GM19043 (cell line): ENCODE measurements around the gene MYT1.

Experiments
- ATAC-seq: cut with Tn5 transposase; IDR thresholded peaks from one replicate; pipeline ENCODE4 v1.9.1; 2021; ENCODE audit warnings: low read depth; ENCODE audit not compliant: unreplicated experiment

MYT1 gene

DNA sequence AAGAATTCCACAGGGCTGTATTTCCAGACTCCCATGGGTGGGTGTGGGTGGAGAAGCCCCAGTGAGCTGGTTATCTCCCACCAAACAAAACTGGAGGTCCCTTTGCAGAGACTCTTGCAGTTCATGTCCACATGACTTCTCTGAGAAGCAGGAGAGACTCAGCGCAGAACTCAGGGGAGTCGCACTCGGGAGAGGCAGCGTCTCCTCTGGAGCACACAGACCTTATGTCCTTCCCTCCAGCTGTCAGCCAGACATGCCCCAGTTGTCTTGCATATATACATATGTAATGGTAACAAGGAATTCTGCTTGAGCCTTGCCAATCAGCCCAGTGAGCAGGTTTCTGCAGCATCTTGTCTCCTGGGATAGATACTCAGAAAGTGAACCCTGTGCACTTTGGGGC, 23.8 kb downstream of the MYT1 start:
- ATAC-seq = no peak

- no peak for ATAC-seq
These were observed 24.7 kb downstream of the MYT1 start for GRCh38 chr20:64188682-64189529.

DNA sequence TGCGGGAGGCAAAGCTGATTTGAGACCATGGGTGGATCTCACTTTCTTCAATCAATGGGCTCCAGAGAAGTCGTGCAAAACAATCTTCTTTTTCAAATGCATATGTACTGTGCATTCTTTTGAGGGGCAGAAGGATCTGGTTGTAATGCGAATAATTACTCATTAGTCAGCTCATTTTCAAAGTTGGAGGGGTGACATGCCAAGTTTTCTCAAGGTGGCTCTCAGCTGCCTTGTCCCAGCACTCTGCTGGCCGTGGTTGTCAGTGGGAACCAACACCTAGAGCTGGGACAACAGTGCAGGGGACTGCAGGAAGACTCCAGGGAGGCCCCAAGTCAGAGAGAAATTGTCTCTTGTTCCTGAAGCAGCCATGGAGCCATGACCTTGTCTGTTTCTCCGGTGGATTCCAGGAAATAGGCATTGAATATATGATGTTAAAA, 25.3 kb downstream of the MYT1 start:
- no peak for ATAC-seq

GRCh38 chr20:64189986-64190385, 25.7 kb downstream of the MYT1 start:
- ATAC-seq = no peak

DNA sequence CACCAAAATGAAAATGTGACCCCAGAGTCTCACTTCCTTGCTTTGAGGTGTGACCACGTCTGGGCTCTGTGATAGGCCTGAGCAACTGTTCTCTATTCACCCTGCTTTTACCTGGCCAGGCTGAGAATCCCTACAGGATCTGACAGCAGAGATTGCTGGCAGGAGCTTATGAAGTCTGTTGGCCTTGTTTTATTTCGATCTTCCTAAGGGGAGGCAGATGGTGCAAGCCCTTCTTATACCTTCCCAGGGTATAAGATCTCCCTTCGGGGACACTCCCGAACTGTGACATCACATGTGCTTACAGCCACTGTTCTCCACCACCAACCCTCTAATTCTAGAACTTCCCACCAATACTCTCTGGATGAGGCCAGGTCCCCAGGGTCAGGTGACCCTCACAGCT, 26.8 kb downstream of the MYT1 start:
- no peak for ATAC-seq

DNA sequence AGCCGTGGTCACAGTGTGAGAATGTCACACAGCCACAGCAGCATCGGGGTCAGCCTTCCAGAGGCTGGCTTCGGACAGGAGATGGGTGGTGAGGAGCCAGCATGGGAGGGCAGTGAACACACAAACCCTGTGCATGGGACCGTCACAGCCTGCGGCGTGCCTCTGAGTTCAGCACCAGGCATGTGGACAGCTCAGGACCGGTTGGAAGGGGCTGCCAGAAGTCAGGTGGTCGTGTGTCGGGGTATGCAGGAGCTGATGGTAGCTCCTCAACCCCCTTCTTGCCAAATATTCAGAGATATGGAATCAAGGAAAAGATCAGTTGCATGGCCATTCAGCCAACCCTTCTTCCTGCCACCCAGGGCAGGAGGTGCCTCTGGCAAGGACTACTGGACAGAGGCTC, 28.2 kb downstream of the MYT1 start:
- no peak for ATAC-seq

DNA sequence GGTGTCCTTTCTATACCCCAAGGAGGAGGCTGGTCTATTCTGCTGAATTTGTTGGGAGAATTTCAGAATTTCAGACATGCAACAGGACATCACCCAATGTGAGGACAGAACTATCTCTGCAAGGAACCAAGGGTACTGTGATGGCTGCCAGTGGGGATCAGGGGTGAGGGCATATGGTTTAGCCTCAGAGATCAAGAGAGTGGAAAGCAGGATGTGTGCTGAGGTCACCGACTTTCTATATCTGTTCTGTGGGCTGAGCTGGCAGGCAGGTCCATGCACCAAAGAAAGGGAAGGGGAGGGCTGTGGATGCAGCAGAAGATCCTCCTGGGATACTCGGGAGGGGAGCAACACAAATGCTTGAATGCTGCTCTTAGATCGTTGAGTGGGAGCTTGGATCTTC, 28.8 kb downstream of the MYT1 start:
- ATAC-seq = no peak

- ATAC-seq = no peak
These were observed 30.0 kb downstream of the MYT1 start for GRCh38 chr20:64194269-64194668.

DNA sequence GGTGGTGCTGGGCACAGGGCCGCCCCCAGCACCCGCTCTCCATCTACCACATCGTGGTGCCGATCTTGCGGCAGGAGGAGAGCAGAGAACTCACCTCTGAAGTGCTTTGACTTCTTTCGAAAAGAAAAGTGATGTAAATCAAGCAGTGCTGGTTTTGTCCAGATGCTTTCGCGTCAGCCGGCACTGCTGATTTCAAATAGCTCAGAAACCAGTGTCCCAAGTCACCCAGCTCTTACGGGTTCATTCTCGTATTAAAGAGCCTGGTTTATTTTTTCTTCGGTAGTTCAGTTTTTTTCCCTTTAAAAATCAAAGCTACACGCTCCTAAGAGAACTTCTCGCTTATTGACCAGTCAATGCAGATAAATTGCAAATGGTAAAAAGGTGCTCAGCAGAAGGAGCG, 32.1 kb downstream of the MYT1 start:
- ATAC-seq = no peak

- no peak for ATAC-seq
These were observed 32.6 kb downstream of the MYT1 start for GRCh38 chr20:64196847-64197306.

DNA sequence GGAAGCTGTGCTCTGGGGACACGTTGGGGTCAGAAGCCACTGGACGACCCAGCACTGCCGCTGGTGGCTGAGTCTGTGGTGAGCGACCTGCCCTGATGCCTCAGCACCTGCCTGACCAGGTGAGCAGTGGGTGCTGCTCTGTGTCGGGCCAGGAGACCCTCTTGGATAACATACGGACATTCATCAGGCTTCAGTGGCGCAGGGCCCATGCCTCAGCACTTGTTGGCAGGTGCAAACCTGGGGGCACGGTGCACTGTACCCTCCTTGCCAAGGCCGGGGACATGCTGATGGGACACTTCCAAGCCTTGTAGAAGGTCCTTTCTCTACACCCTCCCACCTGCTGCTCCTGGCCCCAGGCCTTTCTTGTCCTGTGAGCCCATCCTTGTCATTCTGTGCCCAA, 34.1 kb downstream of the MYT1 start:
- ATAC-seq = no peak

DNA sequence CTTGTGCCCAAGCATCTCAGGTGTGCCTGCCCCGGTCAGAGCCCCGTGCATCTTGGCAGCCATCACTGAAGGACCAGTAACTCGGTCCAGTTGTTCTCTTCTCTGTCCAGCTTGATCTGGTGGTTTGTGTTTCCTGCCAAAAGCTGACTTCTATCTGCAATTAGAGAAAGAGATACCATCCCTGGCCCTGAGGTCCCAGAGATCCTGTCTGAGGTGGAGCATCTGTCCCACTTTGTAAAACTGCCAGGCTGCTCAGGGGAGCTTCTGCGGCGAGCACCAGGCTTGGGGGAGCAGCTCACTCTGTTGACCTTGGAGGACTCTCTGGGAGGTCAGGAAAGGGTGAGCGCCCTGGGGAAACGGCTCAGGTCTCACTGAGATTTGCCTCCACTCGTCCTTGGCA, 35.1 kb downstream of the MYT1 start:
- ATAC-seq = no peak

- no peak for ATAC-seq
These were observed 36.5 kb downstream of the MYT1 start for GRCh38 chr20:64200740-64201139.

DNA sequence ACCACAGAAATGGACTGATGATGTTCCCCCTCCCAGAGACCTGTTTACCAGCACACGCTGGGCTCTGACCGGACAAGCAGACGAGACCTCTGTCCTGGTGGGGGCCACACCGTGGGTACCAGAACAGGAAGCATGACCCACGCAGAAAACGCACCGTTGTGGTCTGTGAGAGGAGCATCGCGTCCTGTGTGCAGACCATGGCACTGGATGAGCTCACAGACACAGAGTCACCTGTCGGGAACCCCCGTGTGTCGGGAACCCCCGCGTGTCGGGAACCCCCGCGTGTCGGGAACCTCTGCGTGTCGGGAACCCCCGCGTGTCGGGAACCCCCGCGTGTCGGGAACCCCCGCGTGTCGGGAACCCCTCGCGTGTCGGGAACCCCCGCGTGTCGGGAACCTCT, 37.4 kb downstream of the MYT1 start:
- ATAC-seq = no peak

GRCh38 chr20:64203037-64203777, 39.0 kb downstream of the MYT1 start:
- no peak for ATAC-seq

- ATAC-seq = no peak
These were observed 41.4 kb downstream of the MYT1 start for GRCh38 chr20:64205611-64206026.

DNA sequence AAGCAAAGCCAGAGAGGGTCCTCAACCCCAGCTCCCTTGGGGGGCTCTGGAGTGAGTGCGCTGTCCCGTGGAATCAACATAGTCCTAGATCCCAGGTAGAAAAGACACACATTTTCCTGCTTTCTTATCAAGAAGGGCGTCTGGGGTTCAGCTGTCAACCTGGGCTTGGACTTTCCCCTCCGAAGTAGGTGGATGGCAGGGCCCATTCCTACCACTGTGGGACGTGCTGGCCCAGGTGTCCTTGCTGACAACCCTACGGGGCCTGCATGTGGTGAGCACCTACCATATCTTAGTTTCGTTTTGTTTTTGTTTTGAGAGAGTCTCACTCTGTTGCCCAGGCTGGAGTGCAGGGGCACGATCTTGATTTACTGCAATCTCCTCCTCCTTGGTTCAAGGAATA, 42.4 kb downstream of the MYT1 start:
- ATAC-seq = no peak

GRCh38 chr20:64207641-64208590, 43.7 kb downstream of the MYT1 start:
- no peak for ATAC-seq

GRCh38 chr20:64209148-64209547, 44.9 kb downstream of the MYT1 start:
- no peak for ATAC-seq

- ATAC-seq = no peak
These were observed 46.6 kb downstream of the MYT1 start for GRCh38 chr20:64210656-64211369.
